Tibial artery (tissue), 4 donors: ENCODE data around the gene TPD52L2.

Source experiments
- DNase-seq, 2 donors: peaks; one replicate each; pipeline ENCODE4 v3.0.0-alpha.2; 2019
- H3K27ac ChIP-seq, 2 donors: fragments of 200-600 bp; sonication (generic) in 1 of 2; 1 replicate in 1 of 2; 2 replicates in 1 of 2; pipeline ENCODE4 v1.5.1; 2018 to 2019; ENCODE audit warnings: mild to moderate bottlenecking in 1 of 2
- H3K27me3 ChIP-seq, 2 donors: fragments of 200-600 bp; sonication (generic) in 1 of 2; one replicate each; pipeline versions ENCODE4 v1.5.1 to v1.6.0; 2016 to 2019
- H3K36me3 ChIP-seq, 3 donors: fragments of 200-600 bp; sonication (generic) in 2 of 3; one replicate each; pipeline ENCODE4 v1.5.1; 2016 to 2019; ENCODE audit warnings: mild to moderate bottlenecking in 2 of 3
- H3K4me1 ChIP-seq, 4 donors: fragments of 200-600 bp; sonication (generic) in 2 of 4; 1 replicate in 3 of 4; 2 replicates in 1 of 4; pipeline ENCODE4 v1.5.1; 2016 to 2019
- H3K4me3 ChIP-seq, 2 donors: fragments of 200-600 bp; sonication (generic) in 1 of 2; 1 replicate in 1 of 2; 2 replicates in 1 of 2; pipeline ENCODE4 v1.5.1; 2018 to 2019; ENCODE audit warnings: mild to moderate bottlenecking in 2 of 2
- H3K9me3 ChIP-seq, 3 donors: fragments of 200-600 bp; sonication (generic) in 1 of 3; one replicate each; pipeline ENCODE4 v1.5.1; 2016 to 2019
- CTCF ChIP-seq, 2 experiments: fragments of 200-600 bp in 1 of 2; fragments of 450-650 bp in 1 of 2; IDR thresholded peaks; one replicate each; pipeline ENCODE4 v1.5.1; 2017 to 2019; ENCODE audit warnings: antibody characterized with exemption in 2 of 2, mild to moderate bottlenecking in 1 of 2, moderate library complexity in 1 of 2
- intact Hi-C: fragments of 100-400 bp; cut with DNase I; formaldehyde crosslinking; loops from one replicate; pipeline ENCODE4 v1.15.0; 2023; ENCODE audit warnings: low total_unique reads

Gene TPD52L2

DNA sequence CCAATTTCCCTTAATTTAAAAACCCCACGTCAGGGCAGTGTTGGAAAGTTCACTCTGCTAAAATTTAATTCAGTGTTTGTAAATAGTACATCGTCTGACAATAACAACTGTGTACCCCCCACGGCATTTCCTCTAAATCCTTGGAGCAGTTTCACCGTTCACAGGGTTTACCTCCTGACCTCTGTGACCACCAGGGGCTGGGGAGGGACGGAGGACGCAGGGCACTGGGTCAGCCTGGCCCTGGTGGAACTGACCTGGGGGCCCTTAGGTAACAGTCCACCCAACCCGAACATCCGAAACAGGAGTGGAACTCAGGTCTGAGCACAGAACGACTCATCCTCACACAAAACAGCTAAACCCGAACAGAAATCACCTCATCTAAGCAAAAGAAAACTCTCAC is 36.1 kb upstream of the TPD52L2 start:
- TF ChIP-seq CTCF (IDR thresholded peaks at IDR 0.05), result no peak
- no peak overlapping the region for H3K4me3 ChIP-seq
- DNase-seq, result no peak
- intact Hi-C loops, result no loop called here
- peaks cover 0 to 47% of the 10 kb centered on the region in 2 donors for H3K27me3 ChIP-seq
- H3K9me3 ChIP-seq, result no peaks in the 10 kb centered on the region
- no peak overlapping the region for H3K27ac ChIP-seq
- peaks cover 0 to 25% (median 19%) of the 10 kb centered on the region in 4 donors for H3K4me1 ChIP-seq
- H3K36me3 ChIP-seq, result no peaks in the 10 kb centered on the region

- Histone ChIP-seq H3K36me3 (no peaks in the 10 kb centered on the region), H3K4me1 (peaks cover 0 to 31% (median 25%) of the 10 kb centered on the region in 4 donors), H3K27me3 (peaks cover 0 to 47% of the 10 kb centered on the region in 2 donors), H3K27ac (no peak overlapping the region), H3K9me3 (no peaks in the 10 kb centered on the region), H3K4me3 (peak overlapping the region; percentile 56 to 59)
- DNase-seq, result no peak
- no peak for TF ChIP-seq CTCF (IDR thresholded peaks at IDR 0.05)
- intact Hi-C loops, result no loop called here
Observed at GRCh38 chr20:63829603-63829944, 35.5 kb upstream of the TPD52L2 start.

GRCh38 chr20:63829945-63830835 is 34.9 kb upstream of the TPD52L2 start:
- Histone ChIP-seq H3K36me3 (no peaks in the 10 kb centered on the region), H3K4me1 (peaks cover 0 to 37% (median 28%) of the 10 kb centered on the region in 4 donors), H3K27me3 (peaks cover 0 to 47% of the 10 kb centered on the region in 2 donors), H3K27ac (peak overlapping the region; percentile 1 to 14), H3K9me3 (no peaks in the 10 kb centered on the region), H3K4me3 (peak overlapping the region; percentile 56 to 59)
- intact Hi-C loops, result no loop called here
- DNase-seq, result no peak
- no peak for TF ChIP-seq CTCF (IDR thresholded peaks at IDR 0.05)

- Histone ChIP-seq H3K36me3 (no peaks in the 10 kb centered on the region), H3K27me3 (peaks cover 0 to 42% of the 10 kb centered on the region in 2 donors), H3K4me3 (peak within 1 kb of the TSS; percentile 56 to 59), H3K9me3 (no peaks in the 10 kb centered on the region), H3K4me1 (peaks cover 0 to 41% (median 30%) of the 10 kb centered on the region in 4 donors), H3K27ac (peak within 1 kb of the TSS; percentile 1 to 20)
- no peak for DNase-seq
- no peak for TF ChIP-seq CTCF (IDR thresholded peaks at IDR 0.05)
- intact Hi-C loops, result no loop called here
Observed at GRCh38 chr20:63830841-63831588, 34.1 kb upstream of the TPD52L2 start, which contains the start of gene ZBTB46. TSS of gene ZBTB46 (minus strand) at chr20:63831264. CDS start at chr20:63790757, 40,507 bp downstream.

- intact Hi-C loops, result no loop called here
- no peak for TF ChIP-seq CTCF (IDR thresholded peaks at IDR 0.05)
- Histone ChIP-seq H3K27ac (peak overlapping the region in 1 of 2 donors; percentile 20), H3K36me3 (no peaks in the 10 kb centered on the region), H3K4me3 (peak overlapping the region; percentile 52 to 56), H3K4me1 (peaks cover 0 to 41% (median 30%) of the 10 kb centered on the region in 4 donors), H3K27me3 (peaks cover 0 to 41% of the 10 kb centered on the region in 2 donors), H3K9me3 (no peaks in the 10 kb centered on the region)
- no peak for DNase-seq
Observed at GRCh38 chr20:63831646-63831992, 33.5 kb upstream of the TPD52L2 start.
